ENCODE results near the gene FBXO45. TPM values are rescaled to one million over a fixed set of nuclear protein-coding genes. Genes with fewer than 3 reads are reported as not detected.
"Not testable (repeated sequence)": the region's sequence is repeated elsewhere in the genome, so short reads cannot be mapped to it uniquely, and the experiment has no call there.

FBXO45 gene
- total RNA-seq, 1 donor from 2014 or later, result 10.3 TPM

DNA sequence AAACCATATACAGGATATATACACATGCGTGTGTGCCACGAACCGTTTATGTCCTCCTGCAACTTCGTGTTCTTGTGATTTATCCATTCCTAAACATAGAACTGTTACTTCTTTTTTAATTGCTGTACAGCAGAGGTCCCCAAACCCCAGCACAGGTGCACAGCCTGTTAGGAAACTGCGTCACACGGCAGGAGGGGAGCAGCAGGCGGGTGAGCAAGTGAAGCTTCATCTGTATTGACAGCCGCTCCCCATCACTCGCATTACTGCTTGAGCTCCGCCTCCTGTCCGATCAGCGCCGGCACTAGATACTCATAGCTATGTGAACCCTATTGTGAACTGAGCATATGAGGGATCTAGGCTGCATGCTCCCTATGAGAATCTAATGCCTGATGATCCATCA is 36.1 kb downstream of the FBXO45 start:
- TF ChIP-seq, protein P1, sequence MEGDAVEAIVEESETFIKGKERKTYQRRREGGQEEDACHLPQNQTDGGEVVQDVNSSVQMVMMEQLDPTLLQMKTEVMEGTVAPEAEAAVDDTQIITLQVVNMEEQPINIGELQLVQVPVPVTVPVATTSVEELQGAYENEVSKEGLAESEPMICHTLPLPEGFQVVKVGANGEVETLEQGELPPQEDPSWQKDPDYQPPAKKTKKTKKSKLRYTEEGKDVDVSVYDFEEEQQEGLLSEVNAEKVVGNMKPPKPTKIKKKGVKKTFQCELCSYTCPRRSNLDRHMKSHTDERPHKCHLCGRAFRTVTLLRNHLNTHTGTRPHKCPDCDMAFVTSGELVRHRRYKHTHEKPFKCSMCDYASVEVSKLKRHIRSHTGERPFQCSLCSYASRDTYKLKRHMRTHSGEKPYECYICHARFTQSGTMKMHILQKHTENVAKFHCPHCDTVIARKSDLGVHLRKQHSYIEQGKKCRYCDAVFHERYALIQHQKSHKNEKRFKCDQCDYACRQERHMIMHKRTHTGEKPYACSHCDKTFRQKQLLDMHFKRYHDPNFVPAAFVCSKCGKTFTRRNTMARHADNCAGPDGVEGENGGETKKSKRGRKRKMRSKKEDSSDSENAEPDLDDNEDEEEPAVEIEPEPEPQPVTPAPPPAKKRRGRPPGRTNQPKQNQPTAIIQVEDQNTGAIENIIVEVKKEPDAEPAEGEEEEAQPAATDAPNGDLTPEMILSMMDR (IDR thresholded peaks at IDR 0.05; ENCODE audit: insufficient read depth, low read length, poor library complexity, severe bottlenecking), result no peak
- Histone ChIP-seq H3K4me3 (ENCODE audit: low read depth, low read length) (no peak overlapping the region), H3K36me3 (ENCODE audit: control insufficient read depth, insufficient read depth, low read length) (no peaks in the 10 kb centered on the region), H3K27me3 (ENCODE audit: control insufficient read depth, insufficient read depth, low read length) (no peaks in the 10 kb centered on the region)
- DNase-seq (ENCODE audit: low read depth), result no peak

DNA sequence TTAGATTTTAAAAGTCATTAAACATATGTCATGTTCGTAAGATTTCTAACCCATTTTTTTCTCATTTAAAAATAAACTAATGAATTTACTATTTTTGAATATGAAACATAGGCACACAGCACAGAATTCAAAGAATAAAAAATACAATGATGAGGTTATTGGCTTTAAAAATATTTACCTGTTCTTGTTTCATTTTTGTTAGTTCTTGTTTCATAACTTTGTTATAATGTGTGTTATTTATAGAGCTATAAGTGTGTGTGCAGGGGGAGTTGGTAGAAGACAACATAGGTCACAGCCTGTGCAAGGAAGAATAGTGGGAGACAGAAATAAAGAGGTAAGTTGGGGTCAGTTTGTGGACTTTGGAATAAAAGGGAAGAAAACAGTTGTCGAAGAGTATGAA is 40.2 kb downstream of the FBXO45 start:
- Histone ChIP-seq H3K36me3 (ENCODE audit: control insufficient read depth, insufficient read depth, low read length) (no peaks in the 10 kb centered on the region), H3K4me3 (ENCODE audit: low read depth, low read length) (no peak overlapping the region), H3K27me3 (ENCODE audit: control insufficient read depth, insufficient read depth, low read length) (no peaks in the 10 kb centered on the region)
- TF ChIP-seq, protein P1 (IDR thresholded peaks at IDR 0.05; ENCODE audit: insufficient read depth, low read length, poor library complexity, severe bottlenecking), result no peak
- DNase-seq (ENCODE audit: low read depth), result no peak

DNA sequence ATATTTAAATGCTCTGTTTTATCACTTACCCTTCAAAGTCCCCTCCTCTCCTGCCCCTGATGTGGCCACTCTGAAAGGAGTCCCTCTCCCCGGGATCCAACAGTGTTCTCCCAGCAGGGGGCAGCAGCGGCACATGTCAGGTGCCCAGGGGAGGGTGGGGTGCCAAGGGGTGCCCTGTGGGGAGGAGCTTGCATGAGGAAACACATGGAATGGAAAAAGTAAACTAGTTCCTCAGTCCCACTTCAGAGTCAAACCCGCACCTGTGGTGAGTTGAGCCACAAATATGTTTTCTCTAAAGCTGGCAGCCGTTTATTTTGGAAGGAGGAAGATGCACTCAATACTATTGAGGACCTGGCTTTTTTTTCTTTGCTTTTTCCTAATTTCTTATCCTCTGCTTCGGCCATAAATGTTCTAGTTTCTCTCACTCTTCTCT is 40.9 kb downstream of the FBXO45 start:
- peak; percentile 31 for DNase-seq (ENCODE audit: low read depth)
- Histone ChIP-seq H3K4me3 (ENCODE audit: low read depth, low read length) (no peak overlapping the region), H3K36me3 (ENCODE audit: control insufficient read depth, insufficient read depth, low read length) (no peaks in the 10 kb centered on the region), H3K27me3 (ENCODE audit: control insufficient read depth, insufficient read depth, low read length) (no peaks in the 10 kb centered on the region)
- TF ChIP-seq, protein P1 (IDR thresholded peaks at IDR 0.05; ENCODE audit: insufficient read depth, low read length, poor library complexity, severe bottlenecking), result peak; percentile 97

DNA sequence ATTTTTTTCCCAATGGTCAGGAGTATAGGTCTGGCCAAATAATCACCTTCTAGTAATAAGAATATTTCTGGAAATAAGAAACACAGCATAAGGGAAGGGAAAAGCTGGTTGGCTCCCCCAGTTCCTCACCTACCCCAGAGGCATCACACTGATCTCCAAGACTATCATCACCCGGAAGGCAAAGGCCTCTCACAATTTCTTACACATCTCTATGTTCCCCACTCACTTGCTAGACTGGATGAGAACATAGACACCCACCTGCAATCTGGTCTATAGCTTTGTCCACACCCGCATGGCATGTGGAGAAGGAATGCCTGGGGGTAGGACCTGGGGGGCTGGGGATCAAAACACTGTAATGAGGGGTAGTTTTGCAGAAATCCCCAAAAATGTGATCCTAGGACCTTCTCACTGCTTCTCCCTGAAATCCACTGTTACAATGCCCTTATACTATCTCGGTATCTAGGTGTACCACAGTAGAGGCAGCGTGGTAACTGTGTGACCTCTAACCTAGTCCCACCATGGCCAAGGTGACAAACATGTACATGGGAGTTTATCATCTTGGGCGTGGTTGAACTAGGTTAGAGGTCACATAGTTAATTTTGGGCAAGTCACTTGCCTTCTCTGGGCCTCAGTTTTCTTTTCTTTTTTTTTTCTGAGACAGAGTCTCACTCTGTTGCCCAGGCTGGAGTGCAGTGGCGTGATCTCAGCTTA is 41.5 kb downstream of the FBXO45 start:
- H3K4me3 ChIP-seq (ENCODE audit: low read depth, low read length), result no peak overlapping the region
- DNase-seq (ENCODE audit: low read depth), result no peak
- TF ChIP-seq, protein P1 (IDR thresholded peaks at IDR 0.05; ENCODE audit: insufficient read depth, low read length, poor library complexity, severe bottlenecking), result no peak
- H3K36me3 ChIP-seq (ENCODE audit: control insufficient read depth, insufficient read depth, low read length), result no peaks in the 10 kb centered on the region
- H3K27me3 ChIP-seq (ENCODE audit: control insufficient read depth, insufficient read depth, low read length), result no peaks in the 10 kb centered on the region

DNA sequence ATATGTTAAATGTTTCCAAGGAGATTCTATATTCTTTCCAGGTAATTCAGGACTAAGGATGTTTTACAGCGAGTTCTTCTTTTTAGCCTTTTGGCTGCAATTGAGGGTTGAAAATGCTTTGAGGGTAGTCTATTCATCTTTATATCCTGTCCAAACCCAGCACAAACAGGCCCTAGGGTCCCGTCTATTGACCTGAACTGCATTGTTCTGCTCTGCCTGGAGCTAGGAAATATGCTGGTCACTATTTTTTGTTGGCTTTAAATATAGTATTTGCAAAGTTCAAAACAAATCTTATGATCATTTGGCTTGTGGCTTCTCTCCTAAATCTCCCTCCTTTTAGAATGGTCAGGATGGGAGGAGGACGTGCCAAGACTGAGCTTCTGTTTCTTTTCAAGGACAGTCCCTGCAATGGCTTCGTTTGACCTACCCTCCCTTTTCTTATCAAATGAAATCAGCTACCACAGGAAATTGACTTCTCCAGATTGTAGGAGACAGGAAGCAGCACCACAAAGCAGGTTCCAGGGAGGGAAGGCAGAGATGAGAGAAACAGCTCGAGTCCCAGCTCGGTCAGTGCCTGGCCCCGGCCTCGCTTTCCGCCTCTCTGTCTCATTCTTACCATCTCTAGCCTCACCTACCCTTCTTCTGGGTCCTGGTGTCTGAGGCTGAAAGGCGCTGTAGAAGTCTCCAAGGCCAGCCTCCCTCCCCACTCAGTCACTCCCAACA is 43.5 kb downstream of the FBXO45 start:
- no peaks in the 10 kb centered on the region for H3K36me3 ChIP-seq (ENCODE audit: control insufficient read depth, insufficient read depth, low read length)
- no peak for DNase-seq (ENCODE audit: low read depth)
- H3K4me3 ChIP-seq (ENCODE audit: low read depth, low read length), result no peak overlapping the region
- no peaks in the 10 kb centered on the region for H3K27me3 ChIP-seq (ENCODE audit: control insufficient read depth, insufficient read depth, low read length)
- TF ChIP-seq, protein P1 (IDR thresholded peaks at IDR 0.05; ENCODE audit: insufficient read depth, low read length, poor library complexity, severe bottlenecking), result no peak

DNA sequence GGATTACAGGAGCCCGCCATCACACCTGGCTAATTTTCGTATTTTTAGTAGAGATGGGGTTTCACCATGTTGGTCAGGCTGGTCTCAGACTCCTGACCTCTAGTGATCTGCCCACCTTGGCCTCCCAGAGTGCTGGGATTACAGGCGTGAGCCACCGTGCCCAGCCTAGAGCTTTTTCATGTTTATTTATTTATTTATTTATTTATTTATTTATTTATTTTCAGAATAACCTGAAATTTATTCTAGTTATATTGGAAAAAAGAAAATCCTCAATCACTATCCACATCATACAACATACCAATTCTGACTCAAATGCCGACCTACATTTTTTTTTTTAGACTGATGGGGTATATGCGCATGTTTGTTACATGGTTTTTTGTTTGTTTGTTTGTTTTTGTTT is 46.8 kb downstream of the FBXO45 start:
- not testable (repeated sequence) for H3K27me3 ChIP-seq (ENCODE audit: control insufficient read depth, insufficient read depth, low read length); H3K4me3 ChIP-seq (ENCODE audit: low read depth, low read length); H3K36me3 ChIP-seq (ENCODE audit: control insufficient read depth, insufficient read depth, low read length)

More for the DNA sequence above, 46.8 kb downstream of the FBXO45 start:
- not testable (repeated sequence) for DNase-seq (ENCODE audit: low read depth)
